Measurements from ENCODE around the gene TTC38.

DNA sequence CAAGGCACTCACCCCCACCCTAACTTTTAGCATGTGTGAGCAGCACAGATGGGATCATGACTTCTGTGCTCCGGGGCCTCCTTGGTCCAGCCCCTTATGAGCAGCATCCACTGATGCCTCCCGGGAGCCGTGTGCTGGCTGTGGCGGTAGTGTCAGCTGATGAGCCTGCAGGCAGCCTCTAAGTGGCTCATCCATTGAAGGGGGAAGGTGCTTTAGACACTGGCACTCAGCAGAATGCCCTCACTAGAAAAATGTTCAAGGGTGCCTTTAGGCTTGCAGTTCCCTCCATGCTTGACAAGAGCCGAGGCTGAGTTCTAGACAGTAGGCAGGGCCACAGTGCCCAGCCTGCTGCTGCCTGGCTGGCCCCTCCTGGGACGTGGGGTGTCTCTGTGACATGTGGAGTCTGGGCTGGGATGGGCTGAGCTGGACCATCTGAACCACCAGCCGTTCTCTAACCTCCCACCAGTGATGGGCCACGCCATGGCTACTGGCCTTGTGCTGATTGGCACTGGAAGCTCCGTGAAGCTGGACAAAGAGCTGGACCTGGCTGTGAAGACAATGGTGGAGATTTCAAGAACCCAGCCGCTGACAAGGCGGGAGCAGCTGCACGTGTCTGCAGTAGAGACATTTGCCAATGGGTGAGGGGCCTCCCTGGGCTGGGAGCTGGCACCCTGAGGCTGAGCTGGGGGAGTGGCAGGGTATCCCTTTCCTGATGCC, 5.8 kb downstream of the TTC38 start:
- TF ChIP-seq, protein P1, sequence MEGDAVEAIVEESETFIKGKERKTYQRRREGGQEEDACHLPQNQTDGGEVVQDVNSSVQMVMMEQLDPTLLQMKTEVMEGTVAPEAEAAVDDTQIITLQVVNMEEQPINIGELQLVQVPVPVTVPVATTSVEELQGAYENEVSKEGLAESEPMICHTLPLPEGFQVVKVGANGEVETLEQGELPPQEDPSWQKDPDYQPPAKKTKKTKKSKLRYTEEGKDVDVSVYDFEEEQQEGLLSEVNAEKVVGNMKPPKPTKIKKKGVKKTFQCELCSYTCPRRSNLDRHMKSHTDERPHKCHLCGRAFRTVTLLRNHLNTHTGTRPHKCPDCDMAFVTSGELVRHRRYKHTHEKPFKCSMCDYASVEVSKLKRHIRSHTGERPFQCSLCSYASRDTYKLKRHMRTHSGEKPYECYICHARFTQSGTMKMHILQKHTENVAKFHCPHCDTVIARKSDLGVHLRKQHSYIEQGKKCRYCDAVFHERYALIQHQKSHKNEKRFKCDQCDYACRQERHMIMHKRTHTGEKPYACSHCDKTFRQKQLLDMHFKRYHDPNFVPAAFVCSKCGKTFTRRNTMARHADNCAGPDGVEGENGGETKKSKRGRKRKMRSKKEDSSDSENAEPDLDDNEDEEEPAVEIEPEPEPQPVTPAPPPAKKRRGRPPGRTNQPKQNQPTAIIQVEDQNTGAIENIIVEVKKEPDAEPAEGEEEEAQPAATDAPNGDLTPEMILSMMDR (tag by site-specific recombination; IDR thresholded peaks at IDR 0.05): no peak
- TF ChIP-seq ZNF629 (tag by site-specific recombination; IDR thresholded peaks at IDR 0.05): no peak
- TF ChIP-seq, protein P2, sequence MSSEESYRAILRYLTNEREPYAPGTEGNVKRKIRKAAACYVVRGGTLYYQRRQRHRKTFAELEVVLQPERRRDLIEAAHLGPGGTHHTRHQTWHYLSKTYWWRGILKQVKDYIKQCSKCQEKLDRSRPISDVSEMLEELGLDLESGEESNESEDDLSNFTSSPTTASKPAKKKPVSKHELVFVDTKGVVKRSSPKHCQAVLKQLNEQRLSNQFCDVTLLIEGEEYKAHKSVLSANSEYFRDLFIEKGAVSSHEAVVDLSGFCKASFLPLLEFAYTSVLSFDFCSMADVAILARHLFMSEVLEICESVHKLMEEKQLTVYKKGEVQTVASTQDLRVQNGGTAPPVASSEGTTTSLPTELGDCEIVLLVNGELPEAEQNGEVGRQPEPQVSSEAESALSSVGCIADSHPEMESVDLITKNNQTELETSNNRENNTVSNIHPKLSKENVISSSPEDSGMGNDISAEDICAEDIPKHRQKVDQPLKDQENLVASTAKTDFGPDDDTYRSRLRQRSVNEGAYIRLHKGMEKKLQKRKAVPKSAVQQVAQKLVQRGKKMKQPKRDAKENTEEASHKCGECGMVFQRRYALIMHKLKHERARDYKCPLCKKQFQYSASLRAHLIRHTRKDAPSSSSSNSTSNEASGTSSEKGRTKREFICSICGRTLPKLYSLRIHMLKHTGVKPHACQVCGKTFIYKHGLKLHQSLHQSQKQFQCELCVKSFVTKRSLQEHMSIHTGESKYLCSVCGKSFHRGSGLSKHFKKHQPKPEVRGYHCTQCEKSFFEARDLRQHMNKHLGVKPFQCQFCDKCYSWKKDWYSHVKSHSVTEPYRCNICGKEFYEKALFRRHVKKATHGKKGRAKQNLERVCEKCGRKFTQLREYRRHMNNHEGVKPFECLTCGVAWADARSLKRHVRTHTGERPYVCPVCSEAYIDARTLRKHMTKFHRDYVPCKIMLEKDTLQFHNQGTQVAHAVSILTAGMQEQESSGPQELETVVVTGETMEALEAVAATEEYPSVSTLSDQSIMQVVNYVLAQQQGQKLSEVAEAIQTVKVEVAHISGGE (tag by site-specific recombination; conservative IDR thresholded peaks at IDR 0.05; ENCODE audit: low read depth): no peak
- TF ChIP-seq ZBTB17 (tag by site-specific recombination; IDR thresholded peaks at IDR 0.05): no peak
- no peak for TF ChIP-seq TCF7L2 (IDR thresholded peaks at IDR 0.05; ENCODE audit: borderline replicate concordance, low read depth, low read length)
- TF ChIP-seq MYNN (tag by site-specific recombination; IDR thresholded peaks at IDR 0.05; ENCODE audit: borderline replicate concordance): no peak
- TF ChIP-seq YY1 (tag by site-specific recombination; IDR thresholded peaks at IDR 0.05): no peak
- TF ChIP-seq, protein P3, sequence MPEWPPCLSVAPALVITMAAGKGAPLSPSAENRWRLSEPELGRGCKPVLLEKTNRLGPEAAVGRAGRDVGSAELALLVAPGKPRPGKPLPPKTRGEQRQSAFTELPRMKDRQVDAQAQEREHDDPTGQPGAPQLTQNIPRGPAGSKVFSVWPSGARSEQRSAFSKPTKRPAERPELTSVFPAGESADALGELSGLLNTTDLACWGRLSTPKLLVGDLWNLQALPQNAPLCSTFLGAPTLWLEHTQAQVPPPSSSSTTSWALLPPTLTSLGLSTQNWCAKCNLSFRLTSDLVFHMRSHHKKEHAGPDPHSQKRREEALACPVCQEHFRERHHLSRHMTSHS (tag by site-specific recombination; IDR thresholded peaks at IDR 0.05): no peak
- TF ChIP-seq ZFP3 (tag by site-specific recombination; IDR thresholded peaks at IDR 0.05; ENCODE audit: low read depth): no peak
- no peak for TF ChIP-seq ZBTB7A (tag by site-specific recombination; IDR thresholded peaks at IDR 0.05; ENCODE audit: low read depth)
- no peak for TF ChIP-seq RBAK (tag by site-specific recombination; IDR thresholded peaks at IDR 0.05)
